NCI-H128 (cell line): ENCODE results near the gene BGN.

Experiments
- DNase-seq: peaks from one replicate; lab custom pipeline; 2025; ENCODE audit not compliant: unreplicated experiment; lab: John Stamatoyannopoulos, UW

Gene BGN

DNA sequence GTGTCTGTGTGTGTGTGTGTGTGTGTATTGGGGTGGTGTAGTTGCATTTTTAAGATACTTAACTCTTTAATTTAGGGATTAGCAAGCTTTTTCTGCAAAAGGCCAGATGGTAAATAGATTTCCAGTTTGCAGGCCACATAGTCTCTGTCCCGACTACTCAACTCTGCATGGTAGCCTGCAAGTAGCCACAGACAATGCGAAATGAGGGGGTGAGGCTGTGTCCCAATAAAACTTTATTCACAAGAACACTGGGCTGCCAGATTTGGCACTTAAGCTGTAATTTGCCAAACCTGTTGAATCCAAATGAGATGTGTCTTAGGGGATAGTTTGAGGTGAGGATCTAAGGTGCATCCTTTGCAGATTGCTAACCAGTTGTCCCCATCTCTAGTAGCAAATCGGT, 29.5 kb downstream of the BGN start:
- no peak for DNase-seq

DNA sequence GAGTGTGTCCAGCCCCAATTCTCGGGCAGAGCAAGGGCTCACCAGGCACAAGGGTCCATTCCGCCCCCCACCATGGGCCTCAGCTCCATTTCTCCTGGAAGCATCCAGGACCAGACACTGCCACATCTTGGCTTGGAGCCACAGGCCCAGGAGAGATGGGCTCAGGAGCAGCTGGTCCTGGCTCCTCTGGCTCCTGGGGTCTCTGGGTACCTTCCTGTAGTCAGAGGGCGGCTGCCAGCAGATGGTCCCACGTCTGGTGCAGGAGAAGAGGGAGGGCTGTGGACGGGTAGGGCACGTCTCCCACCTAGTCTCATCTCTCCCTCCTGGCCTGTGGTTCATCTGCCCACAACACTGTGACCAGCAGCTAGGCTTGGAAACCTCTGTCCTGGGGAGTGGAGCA, 30.7 kb downstream of the BGN start:
- DNase-seq, result no peak

DNA sequence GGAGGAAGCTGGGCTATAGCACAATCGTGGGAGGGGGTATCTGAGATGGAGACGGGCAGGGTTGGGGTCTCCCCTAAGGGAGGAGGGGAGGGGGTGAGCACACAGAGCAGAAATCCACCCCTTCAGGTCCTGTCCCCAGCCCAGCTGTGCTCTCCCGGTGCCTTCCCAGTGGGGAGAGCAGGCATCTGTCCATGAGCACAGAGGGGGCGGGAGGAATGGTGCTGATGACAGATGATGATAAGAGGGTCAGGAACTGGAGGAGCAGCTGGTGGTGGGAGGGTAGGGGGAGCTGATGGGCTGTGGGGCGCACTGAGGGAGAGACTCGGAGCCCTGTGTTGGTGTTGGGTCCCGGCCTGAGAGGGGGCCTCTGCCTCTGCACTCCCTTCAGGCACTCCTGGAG, 31.3 kb downstream of the BGN start:
- DNase-seq, result no peak

DNA sequence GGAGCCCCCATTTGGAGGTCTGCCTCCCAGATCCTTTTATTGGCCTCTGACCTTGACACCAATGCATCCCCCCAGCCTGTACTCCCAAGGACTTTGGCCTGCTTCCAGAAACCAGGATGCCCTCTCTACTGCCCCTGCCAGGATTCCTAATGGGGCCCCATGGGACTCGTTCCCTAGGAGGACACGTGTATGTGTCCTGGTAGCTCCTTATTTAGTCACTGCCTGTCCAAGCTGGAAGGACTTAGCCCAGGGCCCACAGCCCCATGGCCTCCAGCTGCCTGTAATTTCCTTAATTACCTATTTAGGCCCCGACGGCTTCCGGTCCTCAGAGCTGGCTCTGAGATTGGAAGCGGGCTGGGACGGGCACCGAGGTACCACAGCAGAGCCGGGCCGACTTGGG, 32.0 kb downstream of the BGN start:
- no peak for DNase-seq

DNA sequence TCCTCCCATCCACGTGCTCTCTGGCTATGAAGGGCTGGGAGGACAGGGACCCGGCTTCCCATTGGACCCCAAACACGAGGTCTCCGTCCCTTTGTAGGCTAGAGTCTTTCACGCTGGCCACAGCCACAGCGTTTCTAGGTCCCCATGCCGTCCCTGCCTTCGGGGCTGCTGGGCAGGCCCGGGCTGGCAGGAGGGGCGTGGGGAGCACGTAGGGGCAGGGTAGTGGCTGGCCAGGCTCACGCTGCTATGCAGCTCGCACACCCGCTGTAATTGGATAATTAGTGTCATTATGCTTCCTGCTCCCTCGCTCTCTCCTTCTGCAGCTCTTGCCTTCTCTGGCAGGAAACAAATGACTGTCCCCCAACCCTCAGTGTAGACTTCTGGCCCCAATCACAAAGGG, 32.4 kb downstream of the BGN start:
- no peak for DNase-seq

DNA sequence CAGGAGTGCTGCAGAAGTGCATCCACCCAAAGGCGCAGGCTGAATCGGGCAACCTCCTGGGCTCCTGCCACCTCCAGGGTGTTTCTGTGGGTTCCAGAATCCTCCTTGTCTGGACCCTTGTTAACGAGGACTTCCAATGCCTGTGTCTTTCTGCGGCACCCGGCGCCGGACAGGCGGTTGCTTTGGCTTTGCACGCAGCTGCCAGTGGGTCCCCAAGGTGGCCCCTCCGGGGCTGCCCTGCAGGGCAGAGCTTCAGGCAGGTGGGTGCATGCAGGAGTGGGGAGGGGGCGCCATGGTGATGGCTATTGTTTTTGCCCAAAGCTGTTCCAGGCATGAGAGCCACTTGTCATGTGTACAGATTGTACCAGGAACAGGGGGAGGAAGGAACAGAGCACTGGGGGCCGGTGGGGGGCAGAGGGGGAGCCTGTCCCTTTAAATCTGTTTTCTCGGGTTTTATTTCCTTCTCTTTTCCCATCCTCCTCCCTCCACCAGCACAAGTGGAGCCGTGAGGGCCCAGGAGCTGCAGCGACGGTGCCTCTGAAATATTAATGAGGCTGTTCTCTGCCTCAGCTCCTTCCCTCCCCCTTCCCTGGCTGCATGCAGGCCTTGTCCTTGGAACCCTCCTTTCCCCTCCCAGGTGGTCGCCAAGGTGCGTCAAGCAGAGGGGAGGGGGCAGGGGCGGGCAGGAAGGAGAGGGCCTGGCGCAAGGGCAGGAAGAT, 35.8 kb downstream of the BGN start:
- DNase-seq, result no peak

DNA sequence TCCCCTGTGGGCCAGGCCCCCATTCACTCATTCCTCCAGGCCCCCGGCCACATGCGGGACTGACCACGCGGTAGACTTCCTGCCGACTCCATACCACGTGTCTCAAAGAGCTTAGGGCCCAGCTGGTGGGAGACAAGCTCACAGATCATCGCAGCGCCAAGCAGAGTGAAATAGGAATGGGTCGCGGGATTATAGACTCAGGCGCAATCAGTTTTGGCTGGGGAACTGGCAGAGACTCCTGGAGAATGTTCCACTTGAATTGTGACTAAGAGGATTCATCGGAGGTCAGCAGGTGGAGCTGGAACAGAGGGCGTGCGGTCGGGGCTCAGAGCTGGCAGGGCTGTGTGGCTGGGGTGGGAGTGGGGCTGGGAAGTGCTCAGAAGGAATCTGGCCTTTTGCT, 38.3 kb downstream of the BGN start:
- DNase-seq, result no peak

DNA sequence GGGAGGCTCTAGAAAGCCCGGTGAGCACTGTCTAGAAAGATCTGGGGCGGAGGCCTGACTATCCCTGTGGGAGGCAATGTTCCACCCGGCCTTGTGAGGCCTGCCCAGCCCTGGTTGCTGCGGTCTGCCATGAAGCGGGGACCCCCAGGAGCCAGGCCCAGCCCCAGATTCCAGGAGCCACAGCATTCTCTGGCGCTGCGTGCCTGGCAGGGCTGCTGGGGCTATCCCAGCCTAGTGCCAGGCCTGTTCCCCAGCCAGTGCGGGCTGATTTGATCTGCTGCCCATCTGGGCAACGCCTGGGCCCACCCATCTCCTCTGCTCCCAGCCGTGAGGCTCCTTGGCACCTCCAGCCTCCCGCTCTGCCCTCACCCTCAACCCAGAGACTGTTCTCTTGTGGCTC, 42.3 kb downstream of the BGN start:
- DNase-seq, result no peak

DNA sequence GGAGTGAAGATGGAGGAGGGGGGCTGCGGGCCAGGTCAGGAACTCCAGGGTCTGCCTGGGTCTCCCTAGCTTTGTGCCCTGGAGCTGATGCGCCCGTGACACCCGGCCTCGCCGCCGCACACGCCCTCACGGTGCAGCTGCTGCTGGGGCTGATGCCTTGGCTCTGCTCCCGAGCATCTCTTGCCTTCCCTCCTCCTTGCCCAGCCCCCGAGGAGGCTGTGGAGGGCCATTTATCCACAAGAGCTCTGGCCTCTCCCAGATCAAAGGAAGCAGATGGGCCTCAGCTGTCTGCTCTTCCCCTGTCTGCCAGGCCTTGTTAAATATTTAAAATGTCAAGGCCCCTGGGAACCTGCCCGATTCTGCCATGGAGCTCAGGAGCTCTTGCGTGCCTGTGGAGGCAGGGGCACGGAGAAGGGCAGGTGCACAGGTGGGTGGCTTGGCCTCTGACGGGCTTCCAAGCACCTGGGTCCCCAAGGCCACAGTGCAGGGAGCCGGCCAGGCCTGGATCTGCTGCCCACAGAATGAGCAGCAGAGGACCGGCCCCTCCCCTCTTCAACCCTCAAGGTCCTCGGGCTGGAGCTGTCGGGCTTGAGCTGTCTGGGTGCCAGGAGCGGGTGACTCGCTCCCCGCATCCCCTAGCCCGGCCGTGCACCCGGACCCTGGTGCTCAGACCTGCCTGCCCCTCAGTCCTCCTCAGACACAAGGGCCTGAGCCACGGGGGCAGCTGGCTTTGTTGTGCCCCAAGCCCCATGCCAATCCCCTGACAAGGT, 42.9 kb downstream of the BGN start:
- no peak for DNase-seq

DNA sequence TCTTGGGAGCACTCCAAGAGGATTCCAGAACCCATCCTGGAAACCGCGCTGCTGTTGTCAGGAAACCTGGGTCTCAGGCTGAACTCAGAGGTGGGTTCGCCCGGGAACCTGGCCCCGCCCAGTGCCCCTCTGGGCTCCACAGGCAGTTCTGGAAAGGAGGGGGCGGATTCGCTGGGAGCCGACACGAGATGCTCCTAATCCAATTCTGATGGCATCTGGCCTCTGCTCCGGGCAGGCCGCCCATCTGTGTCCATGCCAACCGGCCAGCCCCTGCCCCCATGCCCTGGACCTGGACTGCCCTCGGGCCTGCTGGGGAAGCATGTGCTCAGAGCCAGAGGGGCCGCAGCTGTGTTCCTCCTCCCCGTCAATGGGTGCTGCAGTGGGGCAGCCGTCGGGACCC, 43.6 kb downstream of the BGN start:
- DNase-seq, result no peak

DNA sequence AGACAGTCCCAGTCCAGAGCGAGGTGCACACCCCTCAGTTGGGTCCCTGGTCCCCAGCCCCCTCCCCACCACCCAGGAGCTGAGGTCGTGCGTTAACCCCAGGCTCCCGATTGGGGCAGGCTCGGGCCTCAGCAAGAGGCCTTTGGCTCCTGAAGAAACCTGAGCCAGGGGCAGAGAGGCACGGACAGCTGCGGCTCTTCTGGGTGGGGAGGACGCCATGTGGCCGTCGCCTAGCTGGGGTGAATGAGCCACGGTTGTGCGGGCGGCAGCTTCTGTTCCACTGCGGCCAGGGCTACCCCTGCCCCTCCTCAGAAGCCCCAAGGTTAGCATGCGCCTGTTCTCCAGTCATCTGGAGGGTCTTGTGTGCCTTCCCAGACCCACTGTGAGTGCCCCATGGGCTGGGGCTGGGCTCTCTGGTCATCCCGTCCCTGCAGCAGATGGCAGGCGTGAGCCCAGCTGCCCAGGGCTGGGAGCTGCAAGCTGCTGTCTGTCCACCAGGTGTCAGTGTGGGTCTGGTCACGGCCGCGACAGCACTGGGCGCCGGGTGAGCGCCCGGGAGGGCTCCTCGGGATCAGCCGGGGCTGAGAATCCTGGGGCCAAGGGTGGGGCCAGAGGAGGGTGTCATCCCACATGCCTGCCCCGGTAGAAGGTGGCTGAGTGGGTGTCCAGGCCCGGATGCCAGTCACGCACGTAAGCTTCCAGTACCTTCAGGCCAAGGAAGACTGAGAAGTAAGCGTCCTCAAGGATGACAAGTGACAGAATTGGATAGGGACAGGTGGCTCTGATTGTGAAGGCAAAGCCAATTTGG, 44.6 kb downstream of the BGN start:
- DNase-seq, result no peak

DNA sequence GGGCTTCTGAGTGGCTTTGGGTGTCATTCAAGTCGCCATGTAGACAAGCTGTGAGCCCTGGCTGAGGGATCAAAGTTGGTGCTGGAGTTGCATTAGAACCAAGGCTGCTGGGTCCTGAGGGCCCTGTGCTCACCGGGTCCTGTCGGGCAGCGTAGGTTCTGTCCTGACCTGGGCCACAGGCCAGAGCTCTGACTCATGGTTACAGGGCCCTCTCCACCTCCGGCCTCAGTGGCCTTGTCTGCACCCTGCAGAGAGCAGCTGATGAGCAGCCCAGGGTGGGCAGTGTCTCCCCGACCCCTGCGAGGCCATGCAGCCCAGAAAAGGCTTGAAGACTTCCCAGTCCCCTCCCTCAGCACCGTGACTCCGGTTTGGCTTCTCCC, 45.2 kb downstream of the BGN start:
- no peak for DNase-seq

DNA sequence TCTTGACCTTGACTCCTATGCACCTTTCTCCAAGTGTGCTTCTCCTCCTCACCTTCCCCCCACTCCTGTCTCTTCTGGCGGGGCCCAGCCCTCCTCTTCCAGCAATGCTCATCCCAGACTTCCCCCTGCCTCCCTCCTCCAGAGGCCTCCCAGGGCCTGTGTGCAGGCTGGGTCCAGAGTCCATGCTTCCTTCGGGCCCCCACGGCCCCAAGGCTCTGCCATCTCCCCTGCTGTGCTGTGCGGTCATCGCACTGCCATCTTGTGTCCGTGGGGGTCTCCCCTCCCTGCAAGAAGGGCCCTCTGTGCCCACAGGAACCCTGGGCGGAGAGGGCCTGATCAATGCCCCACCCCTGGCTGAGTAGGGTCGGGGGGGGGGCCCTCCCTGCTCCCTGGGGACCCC, 49.9 kb downstream of the BGN start:
- DNase-seq, result no peak

DNA sequence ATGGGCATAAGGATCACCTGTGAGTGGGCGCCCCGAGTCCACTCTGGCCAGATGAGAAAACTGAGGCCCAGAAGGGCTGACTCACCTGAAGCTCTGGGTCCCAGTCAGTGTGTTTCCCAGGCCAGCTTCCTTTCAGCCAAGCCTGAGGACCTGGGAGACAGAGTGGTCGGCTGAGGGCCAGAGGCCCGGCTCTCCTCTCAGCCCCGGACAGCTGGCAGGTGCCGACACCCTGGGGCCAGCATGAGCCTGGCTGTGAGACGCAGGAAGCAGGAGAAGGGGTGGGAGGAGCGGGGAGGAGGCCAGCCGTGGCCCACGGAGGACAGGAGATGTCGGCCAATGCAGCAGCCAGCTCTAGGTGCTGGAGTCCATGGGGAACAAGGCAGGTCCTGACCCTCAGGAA, 51.6 kb downstream of the BGN start:
- no peak for DNase-seq

DNA sequence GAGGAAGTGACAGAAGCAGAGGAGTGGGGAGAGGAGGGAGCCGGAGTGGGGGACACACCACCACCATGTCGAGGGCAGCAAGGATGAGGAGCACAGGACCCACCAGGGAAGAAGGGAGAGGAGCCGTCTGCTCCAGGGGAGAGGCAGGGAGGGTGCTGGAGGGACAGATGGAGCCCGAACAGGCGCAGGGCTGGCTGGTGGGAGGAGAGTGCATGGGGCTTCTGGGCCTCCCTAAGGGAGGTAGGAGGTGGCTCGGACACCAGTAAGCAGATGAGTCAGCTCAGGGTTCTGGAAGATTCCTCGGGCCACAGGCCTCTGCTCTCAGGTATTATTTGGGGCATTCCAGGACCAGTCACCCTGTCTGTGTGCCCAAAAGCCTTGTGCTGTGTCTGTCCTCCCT, 52.4 kb downstream of the BGN start:
- DNase-seq, result no peak

DNA sequence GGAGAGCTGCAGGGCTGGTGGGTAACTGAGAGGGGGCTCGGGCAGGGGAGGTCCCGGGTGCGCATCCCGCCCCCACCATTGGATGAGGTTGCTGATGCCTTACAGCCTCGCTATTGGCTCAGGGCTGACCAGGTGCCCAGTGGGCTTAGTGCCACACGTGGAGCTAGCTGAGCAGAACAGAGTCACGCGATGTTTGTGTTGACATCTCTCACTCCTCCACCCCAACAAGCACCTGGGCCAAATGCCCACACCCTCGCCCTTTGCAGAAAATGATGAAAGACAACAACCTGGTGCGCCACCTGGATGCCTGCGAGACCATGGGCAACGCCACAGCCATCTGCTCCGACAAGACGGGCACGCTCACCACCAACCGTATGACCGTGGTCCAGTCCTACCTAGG, 54.5 kb downstream of the BGN start:
- DNase-seq, result no peak

DNA sequence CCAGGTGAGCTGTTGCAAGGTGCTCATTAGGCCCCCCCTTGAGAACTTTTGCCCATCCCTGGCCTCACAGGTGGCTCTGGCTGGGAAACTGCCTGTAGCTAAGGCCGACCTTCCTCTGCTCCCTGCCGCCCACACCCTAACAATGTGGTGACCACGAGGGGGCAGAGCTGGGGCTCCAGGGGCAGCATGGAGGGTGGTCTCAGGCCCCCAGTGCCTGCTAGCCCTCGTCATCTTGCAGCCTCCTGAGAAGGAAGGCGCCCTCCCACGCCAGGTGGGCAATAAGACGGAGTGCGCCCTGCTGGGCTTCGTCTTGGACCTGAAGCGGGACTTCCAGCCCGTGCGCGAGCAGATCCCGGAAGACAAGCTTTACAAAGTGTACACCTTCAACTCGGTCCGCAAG, 55.0 kb downstream of the BGN start:
- DNase-seq, result no peak

DNA sequence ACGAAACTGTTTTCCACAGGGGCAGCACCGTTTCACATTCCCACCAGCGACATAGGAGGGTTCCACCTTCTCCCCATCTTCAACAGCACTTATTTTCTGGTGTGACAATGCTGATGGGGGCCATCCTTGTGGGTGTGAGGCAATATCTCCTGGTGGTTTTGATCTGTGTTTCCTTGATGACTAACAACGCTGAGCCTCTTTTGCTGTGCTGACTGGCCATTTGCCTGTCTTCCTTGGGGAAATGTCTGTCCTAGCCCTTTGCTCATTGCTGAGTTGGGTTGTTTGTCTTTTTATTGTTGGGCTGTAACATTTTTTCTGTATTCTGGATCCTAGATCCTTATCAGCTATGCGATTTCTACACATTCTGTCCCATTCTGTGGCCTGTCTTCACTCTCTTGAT, 56.4 kb downstream of the BGN start:
- DNase-seq, result no peak

DNA sequence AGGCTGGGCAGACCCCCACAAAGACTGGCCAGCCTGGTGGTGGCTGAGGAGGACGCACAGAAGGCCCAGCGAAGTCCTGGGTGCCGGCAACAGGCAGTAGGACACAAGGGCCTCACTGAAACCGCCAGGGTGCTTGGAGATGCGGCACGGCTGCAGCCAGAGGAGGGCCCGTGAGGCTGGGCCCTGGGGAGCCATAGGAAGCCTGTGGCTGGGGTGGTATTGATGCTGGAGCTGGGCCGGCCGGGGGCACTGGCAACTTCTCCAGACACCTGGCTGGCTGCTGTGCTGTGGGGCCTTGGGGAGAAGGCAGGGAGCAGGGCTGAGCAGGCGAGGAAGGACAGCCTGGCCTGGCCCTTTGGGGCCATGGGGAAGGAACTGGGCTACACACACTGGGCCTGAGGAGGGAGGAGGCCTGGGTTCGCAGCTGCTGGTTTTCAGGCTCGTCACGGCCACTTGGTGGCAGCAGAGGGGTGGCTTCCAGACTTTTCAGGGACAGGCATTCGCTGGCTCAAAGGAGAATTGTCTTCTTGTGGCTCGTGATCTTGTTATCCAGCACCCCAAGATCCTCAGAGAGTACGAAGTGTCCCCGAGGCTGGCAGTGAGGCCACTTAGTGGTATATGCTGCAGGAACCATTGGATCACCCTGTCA, 59.9 kb downstream of the BGN start:
- no peak for DNase-seq

DNA sequence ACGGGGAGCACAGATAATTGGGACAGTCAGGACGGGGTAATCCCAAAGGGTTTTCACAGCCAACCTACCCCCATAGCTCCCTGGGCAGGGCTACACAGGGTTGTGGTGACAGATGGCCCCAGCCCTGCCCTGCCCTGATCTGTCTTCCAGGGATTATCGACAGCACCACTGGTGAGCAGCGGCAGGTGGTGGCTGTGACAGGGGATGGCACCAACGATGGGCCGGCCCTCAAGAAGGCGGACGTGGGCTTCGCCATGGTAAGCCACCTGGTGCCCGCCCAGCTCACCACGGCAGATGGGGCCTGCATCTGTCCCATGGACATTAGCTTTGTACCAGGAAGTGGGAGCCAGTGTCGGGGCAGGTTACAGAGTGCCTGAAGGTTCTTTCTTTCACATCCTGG, 62.0 kb downstream of the BGN start:
- DNase-seq, result no peak

DNA sequence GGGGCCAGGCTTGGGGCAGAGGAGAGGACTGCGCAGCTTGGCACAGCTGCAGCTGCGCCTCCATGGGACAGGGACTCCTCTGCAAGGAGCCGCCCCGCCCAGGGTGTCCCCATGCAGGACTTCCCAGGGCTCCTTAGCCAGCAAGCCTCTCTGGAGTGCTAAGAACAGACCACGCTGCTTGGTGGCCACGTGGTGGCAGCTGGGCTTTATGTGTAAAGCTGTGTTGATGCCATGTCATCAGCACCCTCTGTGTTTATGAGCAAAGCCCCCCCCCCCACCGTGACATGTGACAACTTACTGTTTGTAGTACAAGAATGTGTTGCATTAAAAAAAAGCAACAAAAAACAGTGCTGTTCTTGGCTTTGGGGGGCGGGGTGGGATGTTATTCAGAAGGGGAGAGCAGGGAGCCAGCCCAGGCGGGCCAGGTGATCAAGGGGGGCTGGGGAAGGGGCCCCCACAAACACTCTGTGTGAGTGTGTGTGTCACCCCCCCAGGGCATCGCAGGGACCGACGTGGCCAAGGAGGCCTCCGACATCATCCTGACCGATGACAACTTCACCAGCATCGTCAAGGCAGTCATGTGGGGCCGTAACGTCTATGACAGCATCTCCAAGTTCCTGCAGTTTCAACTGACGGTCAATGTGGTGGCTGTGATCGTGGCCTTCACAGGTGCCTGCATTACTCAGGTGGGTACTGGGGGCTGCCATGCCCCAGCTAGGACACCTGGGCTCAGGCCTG, 63.0 kb downstream of the BGN start:
- DNase-seq, result no peak
